Ovary (tissue), 3 donors: ENCODE data around the gene IFT25.

Experiments used
- EP300 ChIP-seq: sonication (generic); formaldehyde crosslinking; IDR thresholded peaks from one replicate; pipeline ENCODE4 v1.6.1; 2017; ENCODE audit warnings: antibody characterized with exemption
- POLR2A ChIP-seq: fragments of 450-650 bp; IDR thresholded peaks from one replicate; pipeline ENCODE4 v1.6.1; 2017; ENCODE audit warnings: antibody characterized with exemption, mild to moderate bottlenecking, moderate library complexity
- TF ChIP-seq, protein P1 (sequence below), 3 donors: fragments of 450-650 bp in 2 of 3; fragments of 200-600 bp in 1 of 3; IDR thresholded peaks; one replicate each; pipeline versions ENCODE4 v1.5.1 to v1.8.0; 2016 to 2022; ENCODE audit warnings: antibody characterized with exemption in 3 of 3, mild to moderate bottlenecking in 1 of 3
- donor health status: DM: no; HTN: no; CAD: no.

DNA sequence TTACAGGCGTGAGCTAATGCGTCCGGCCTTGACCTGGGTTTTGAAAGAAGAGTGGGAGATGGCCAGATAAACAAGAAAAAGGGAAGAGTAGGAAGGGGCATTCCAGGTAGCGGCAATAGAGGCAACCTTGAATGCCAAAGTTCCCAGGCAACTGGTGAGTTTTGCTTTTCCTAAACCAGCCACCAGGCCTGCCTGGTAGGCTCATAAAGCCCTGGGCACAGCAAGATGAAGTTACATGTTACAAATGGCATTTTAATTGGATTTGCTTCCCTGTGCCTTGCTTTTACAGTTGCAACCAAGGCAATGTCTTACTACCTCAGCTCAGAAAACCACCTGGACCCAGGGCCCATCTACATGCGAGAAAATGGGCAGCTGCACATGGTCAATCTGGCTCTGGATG is 6.2 kb upstream of the IFT25 start:
- no peak for TF ChIP-seq POLR2A
- TF ChIP-seq, protein P1, sequence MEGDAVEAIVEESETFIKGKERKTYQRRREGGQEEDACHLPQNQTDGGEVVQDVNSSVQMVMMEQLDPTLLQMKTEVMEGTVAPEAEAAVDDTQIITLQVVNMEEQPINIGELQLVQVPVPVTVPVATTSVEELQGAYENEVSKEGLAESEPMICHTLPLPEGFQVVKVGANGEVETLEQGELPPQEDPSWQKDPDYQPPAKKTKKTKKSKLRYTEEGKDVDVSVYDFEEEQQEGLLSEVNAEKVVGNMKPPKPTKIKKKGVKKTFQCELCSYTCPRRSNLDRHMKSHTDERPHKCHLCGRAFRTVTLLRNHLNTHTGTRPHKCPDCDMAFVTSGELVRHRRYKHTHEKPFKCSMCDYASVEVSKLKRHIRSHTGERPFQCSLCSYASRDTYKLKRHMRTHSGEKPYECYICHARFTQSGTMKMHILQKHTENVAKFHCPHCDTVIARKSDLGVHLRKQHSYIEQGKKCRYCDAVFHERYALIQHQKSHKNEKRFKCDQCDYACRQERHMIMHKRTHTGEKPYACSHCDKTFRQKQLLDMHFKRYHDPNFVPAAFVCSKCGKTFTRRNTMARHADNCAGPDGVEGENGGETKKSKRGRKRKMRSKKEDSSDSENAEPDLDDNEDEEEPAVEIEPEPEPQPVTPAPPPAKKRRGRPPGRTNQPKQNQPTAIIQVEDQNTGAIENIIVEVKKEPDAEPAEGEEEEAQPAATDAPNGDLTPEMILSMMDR (IDR thresholded peaks at IDR 0.05): no peak
- TF ChIP-seq EP300: no peak
